Measurements from ENCODE around the gene TMEM87B. TPM values are rescaled to one million over a fixed set of nuclear protein-coding genes. Genes with fewer than 3 reads are reported as not detected.

Gene TMEM87B
- total and polyA plus RNA-seq, 4 donors: 11.2 to 26.4 (median 18.1) TPM

- Histone ChIP-seq H3K4me1 (ENCODE audit: control insufficient read depth in 5 of 5, insufficient read depth in 5 of 5, low read length in 5 of 5) (no peaks in the 10 kb centered on the region), H3K36me3 (ENCODE audit: control insufficient read depth in 4 of 4, insufficient read depth in 4 of 4, low read length in 4 of 4) (no peaks in the 10 kb centered on the region), H3K27me3 (ENCODE audit: control insufficient read depth in 3 of 3, insufficient read depth in 3 of 3, low read length in 2 of 3) (no peaks in the 10 kb centered on the region), H3K4me3 (no peak overlapping the region), H3K27ac (ENCODE audit: low read depth in 1 of 2, low read length in 1 of 2) (no peak overlapping the region), H3K9ac (ENCODE audit: insufficient read depth in 1 of 2, low read length in 2 of 2) (no peak overlapping the region), H3K9me3 (ENCODE audit: control insufficient read depth in 4 of 4, insufficient read depth in 3 of 4, low read length in 3 of 4) (peaks cover 0 to 2% (median 0%) of the 10 kb centered on the region in 4 donors)
- ATAC-seq (ENCODE audit: insufficient read depth, low FRiP score): no peak
- TF ChIP-seq CTCF (IDR thresholded peaks at IDR 0.05; ENCODE audit: control extremely low read depth, extremely low read depth): no peak
- no peak for DNase-seq
- 78 to 90% methylated on average over 14 of the region's 14 CpGs for WGBS, 2 donors
Measured at GRCh38 chr2:112166806-112167499, 111.9 kb downstream of the TMEM87B start.

GRCh38 chr2:112168422-112169124 lies 113.5 kb downstream of the TMEM87B start:
- DNase-seq (no peak), ATAC-seq (ENCODE audit: insufficient read depth, low FRiP score) (no peak)
- no peak for TF ChIP-seq CTCF (IDR thresholded peaks at IDR 0.05; ENCODE audit: control extremely low read depth, extremely low read depth)
- Histone ChIP-seq H3K36me3 (ENCODE audit: control insufficient read depth in 4 of 4, insufficient read depth in 4 of 4, low read length in 4 of 4) (no peaks in the 10 kb centered on the region), H3K4me1 (ENCODE audit: control insufficient read depth in 5 of 5, insufficient read depth in 5 of 5, low read length in 5 of 5) (peaks cover 0 to 2% (median 0%) of the 10 kb centered on the region in 5 donors), H3K4me3 (no peak overlapping the region), H3K27me3 (ENCODE audit: control insufficient read depth in 3 of 3, insufficient read depth in 3 of 3, low read length in 2 of 3) (no peaks in the 10 kb centered on the region), H3K27ac (ENCODE audit: low read depth in 1 of 2, low read length in 1 of 2) (no peak overlapping the region), H3K9ac (ENCODE audit: insufficient read depth in 1 of 2, low read length in 2 of 2) (no peak overlapping the region), H3K9me3 (ENCODE audit: control insufficient read depth in 4 of 4, insufficient read depth in 3 of 4, low read length in 3 of 4) (peaks cover 0 to 2% (median 0%) of the 10 kb centered on the region in 4 donors)
- 83 to 87% methylated on average over 10 of the region's 10 CpGs for WGBS, 2 donors

Other genes with a start within 250 kb of the TMEM87B start
- 10 to 100 TPM; 36.3 to 64.4 TPM for gene ANAPC1, start 171.1 kb upstream of the TMEM87B start, total RNA-seq
- gene ANAPC1, start 171.1 kb upstream of the TMEM87B start, polyA plus RNA-seq: 1 to 10 TPM; 6.6 to 9.0 TPM
- 10 to 100 TPM; 20.2 to 24.7 TPM for gene MERTK, start 156.7 kb upstream of the TMEM87B start, total RNA-seq
- 10 to 100 TPM in 1 of 2 donors, 1 to 10 TPM in 1; 5.5 to 33.1 TPM for gene MERTK, start 156.7 kb upstream of the TMEM87B start, polyA plus RNA-seq
- 1 to 10 TPM; 2.7 to 7.0 TPM for gene FBLN7, start 83.1 kb downstream of the TMEM87B start, total RNA-seq
- gene FBLN7, start 83.1 kb downstream of the TMEM87B start, polyA plus RNA-seq: 1 to 10 TPM in 1 of 2 donors, under 1 TPM in 1; 0.77 to 1.0 TPM
- 10 to 100 TPM in 1 of 2 donors, 1 to 10 TPM in 1; 6.5 to 24.9 TPM for gene ZC3H8, start 199.8 kb downstream of the TMEM87B start, total RNA-seq
- 1 to 10 TPM; 2.1 to 4.1 TPM for gene ZC3H8, start 199.8 kb downstream of the TMEM87B start, polyA plus RNA-seq
- 10 to 100 TPM in 1 of 2 donors, 1 to 10 TPM in 1; 9.6 to 15.5 TPM for gene ZC3H6, start 220.3 kb downstream of the TMEM87B start, total RNA-seq
- 1 to 10 TPM; 1.1 to 3.5 TPM for gene ZC3H6, start 220.3 kb downstream of the TMEM87B start, polyA plus RNA-seq